ENCODE data around the gene WDR38.

WDR38 gene

DNA sequence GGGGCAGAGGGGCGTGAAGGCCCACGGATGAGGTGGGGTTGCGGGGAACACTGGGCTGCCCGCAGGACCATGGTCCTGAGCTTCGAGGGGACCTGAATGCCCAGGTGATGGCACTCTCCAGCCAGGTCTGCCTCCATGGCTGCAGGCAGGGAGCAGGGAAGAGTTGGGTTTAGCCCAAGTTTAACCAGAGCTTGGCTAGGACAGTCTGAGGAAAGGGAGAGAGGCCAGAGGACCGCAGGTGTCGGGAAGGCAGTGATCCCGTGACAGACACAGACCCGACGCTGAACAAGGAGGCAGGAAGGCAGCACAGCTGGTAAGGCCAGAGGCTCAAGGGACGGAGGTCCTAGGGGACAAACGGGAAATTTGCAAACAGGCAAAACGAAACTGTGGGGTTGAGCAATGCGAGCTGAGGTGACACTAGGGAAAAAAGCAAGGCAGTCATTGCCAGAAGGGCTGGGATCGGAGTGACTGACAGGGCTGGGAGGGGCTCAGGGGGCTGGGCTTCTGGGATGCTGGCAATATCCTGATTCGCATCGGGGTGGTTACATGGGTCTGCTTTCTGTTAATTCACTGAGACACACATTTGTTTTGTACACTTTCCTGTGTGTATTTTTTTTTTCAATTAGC lies 33.7 kb downstream of the WDR38 start:
- peaks cover 15% of the 10 kb centered on the region for H3K36me3 ChIP-seq (replicated peaks)
- in situ Hi-C loops (cut with HindIII; ENCODE audit: low pct_ligation_motif_present, low sequenced_read_pairs), result no loop called here
- no peak overlapping the region for H3K27ac ChIP-seq
- H3K27me3 ChIP-seq (replicated peaks), result no peaks in the 10 kb centered on the region
- TF ChIP-seq, protein P1, sequence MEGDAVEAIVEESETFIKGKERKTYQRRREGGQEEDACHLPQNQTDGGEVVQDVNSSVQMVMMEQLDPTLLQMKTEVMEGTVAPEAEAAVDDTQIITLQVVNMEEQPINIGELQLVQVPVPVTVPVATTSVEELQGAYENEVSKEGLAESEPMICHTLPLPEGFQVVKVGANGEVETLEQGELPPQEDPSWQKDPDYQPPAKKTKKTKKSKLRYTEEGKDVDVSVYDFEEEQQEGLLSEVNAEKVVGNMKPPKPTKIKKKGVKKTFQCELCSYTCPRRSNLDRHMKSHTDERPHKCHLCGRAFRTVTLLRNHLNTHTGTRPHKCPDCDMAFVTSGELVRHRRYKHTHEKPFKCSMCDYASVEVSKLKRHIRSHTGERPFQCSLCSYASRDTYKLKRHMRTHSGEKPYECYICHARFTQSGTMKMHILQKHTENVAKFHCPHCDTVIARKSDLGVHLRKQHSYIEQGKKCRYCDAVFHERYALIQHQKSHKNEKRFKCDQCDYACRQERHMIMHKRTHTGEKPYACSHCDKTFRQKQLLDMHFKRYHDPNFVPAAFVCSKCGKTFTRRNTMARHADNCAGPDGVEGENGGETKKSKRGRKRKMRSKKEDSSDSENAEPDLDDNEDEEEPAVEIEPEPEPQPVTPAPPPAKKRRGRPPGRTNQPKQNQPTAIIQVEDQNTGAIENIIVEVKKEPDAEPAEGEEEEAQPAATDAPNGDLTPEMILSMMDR (IDR thresholded peaks at IDR 0.05; ENCODE audit: low read depth, low read length, missing control alignments), result no peak
- no peak overlapping the region for H3K4me3 ChIP-seq (ENCODE audit: low read depth, low read length)
- DNase-seq, result no peak

DNA sequence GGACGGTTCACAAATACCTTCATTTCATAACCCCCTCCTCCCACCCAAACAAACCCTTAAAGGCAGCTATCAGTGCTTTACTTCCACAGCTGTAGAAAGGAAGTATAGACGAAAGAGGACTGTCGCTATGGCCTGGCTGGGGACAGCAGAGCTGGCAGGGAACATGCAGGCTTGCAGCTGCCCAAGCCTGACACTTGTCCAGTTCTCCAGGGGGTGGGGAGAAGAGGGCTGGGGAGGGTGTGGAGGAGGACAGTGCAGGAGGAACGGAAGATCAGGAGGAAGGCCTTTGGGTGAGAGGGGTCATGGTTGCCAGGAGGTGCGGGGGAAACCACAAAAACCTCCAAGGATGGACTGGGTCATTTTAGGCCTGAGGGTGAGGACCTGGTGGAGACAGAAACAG lies 34.6 kb downstream of the WDR38 start:
- DNase-seq, result no peak
- TF ChIP-seq, protein P1 (IDR thresholded peaks at IDR 0.05; ENCODE audit: low read depth, low read length, missing control alignments), result no peak
- H3K4me3 ChIP-seq (ENCODE audit: low read depth, low read length), result no peak overlapping the region
- in situ Hi-C loops (cut with HindIII; ENCODE audit: low pct_ligation_motif_present, low sequenced_read_pairs), result no loop called here
- H3K36me3 ChIP-seq (replicated peaks), result peaks cover 17% of the 10 kb centered on the region
- H3K27ac ChIP-seq, result no peak overlapping the region
- no peaks in the 10 kb centered on the region for H3K27me3 ChIP-seq (replicated peaks)

DNA sequence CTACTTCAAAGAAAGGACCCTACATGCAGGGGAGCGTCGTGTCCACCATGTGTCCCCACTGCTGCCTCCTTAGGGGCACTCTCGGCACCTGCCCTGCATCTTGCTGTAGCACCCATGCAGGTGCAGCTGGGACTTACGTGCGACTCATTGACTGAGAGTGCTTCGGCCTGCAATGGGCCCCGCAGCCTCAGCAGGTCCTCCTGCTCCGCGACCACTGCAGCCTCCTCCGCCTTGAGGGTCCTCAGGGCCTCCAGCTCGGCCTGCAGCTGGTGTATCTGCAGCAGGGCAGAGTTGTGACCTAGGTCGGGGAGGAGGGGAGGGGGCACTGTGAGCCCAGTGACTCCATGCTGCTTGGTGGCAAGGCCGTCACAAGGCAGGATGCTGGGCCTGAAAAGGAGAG lies 35.7 kb downstream of the WDR38 start:
- TF ChIP-seq, protein P1 (IDR thresholded peaks at IDR 0.05; ENCODE audit: low read depth, low read length, missing control alignments), result no peak
- in situ Hi-C loops (cut with HindIII; ENCODE audit: low pct_ligation_motif_present, low sequenced_read_pairs), result no loop called here
- no peaks in the 10 kb centered on the region for H3K27me3 ChIP-seq (replicated peaks)
- H3K4me3 ChIP-seq (ENCODE audit: low read depth, low read length), result no peak overlapping the region
- no peak overlapping the region for H3K27ac ChIP-seq
- no peak for DNase-seq
- peaks cover 17% of the 10 kb centered on the region for H3K36me3 ChIP-seq (replicated peaks)

DNA sequence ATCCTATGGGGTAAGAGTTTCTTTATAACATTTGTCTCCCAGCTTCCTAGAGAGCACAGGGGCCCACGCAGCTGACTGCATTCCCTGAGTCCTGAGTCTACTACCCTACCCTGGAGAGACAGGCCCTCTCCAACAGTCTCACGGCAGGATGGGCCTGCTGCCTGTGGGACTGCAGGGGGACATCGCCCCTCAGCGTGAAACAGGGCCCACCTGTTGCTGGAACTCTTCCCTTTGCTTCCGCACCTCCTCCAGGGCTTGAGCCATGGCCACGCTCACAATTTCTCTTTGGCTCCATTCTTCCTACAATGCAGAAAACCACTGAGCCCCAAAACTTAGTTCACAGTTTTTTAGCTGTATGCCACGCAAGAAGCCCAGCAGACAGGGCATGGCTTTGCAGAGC lies 36.9 kb downstream of the WDR38 start:
- DNase-seq, result no peak
- H3K27me3 ChIP-seq (replicated peaks), result no peaks in the 10 kb centered on the region
- H3K36me3 ChIP-seq (replicated peaks), result peaks cover 17% of the 10 kb centered on the region
- no peak overlapping the region for H3K4me3 ChIP-seq (ENCODE audit: low read depth, low read length)
- H3K27ac ChIP-seq, result no peak overlapping the region
- TF ChIP-seq, protein P1 (IDR thresholded peaks at IDR 0.05; ENCODE audit: low read depth, low read length, missing control alignments), result no peak
- in situ Hi-C loops (cut with HindIII; ENCODE audit: low pct_ligation_motif_present, low sequenced_read_pairs), result no loop called here

DNA sequence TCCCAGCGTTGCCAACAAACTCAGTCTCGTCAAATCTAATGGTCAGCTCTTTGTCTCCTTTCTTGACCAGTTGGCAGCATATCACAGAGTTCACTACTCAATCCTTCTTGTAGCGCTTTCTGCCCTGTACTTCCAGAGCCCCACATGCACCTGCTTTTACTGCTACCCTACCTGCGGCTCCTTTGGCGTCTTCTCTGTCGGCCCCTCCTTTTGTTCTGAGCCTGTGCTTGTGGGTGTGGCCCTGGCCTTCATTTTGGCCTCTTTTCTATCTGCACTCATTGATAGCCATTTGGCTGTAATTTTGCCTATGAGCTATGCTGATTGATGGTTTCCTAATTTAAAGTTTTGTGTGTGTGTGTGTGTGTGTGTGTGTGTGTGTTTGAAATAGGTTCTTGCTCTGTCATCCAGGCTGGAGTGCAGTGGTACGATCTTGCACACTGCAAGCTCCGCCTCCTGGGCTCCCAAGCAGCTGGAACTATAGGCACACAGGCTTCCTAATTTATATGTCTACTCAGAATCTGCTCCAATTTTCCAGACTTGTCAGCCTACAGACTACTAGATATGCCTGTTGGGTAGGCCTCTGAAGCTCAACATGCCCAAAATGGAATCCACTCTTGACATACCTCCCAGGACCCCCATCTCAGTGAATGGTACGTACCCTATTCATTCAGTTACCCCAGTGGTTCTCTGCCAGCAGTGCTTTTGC lies 40.9 kb downstream of the WDR38 start:
- H3K36me3 ChIP-seq (replicated peaks), result peaks cover 17% of the 10 kb centered on the region
- H3K4me3 ChIP-seq (ENCODE audit: low read depth, low read length), result no peak overlapping the region
- no peaks in the 10 kb centered on the region for H3K27me3 ChIP-seq (replicated peaks)
- in situ Hi-C loops (cut with HindIII; ENCODE audit: low pct_ligation_motif_present, low sequenced_read_pairs), result no loop called here
- TF ChIP-seq, protein P1 (IDR thresholded peaks at IDR 0.05; ENCODE audit: low read depth, low read length, missing control alignments), result no peak
- no peak overlapping the region for H3K27ac ChIP-seq
- no peak for DNase-seq

Data from brain microvascular endothelial cell (primary cell).